ENCODE measurements around the gene LIN7A. TPM values are rescaled to one million over a fixed set of nuclear protein-coding genes. Genes with fewer than 3 reads are reported as not detected.
"Not testable (repeated sequence)": the region's sequence is repeated elsewhere in the genome, so short reads cannot be mapped to it uniquely, and the experiment has no call there.

Gene LIN7A
- total RNA-seq, 4 donors from 2014 or later = 6.6 to 50.6 (median 11.9) TPM

DNA sequence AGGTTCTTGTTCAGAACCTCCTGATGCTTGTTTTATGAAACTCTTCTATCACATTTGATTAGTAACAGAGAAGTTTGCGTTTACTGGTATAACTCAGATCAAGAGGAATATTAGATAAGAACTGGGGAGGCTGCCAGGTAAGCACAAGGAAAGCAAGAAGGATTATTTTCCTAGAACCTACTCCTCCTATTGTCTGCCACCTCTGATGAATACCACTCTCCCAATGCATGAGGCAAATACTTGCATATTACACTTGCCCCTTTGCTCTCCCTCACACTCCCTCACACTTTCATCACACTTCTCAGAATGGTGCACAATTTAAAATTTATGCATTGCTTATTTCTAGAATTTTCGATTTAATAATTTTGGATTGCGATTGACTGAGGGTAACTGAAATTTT lies 43.6 kb downstream of the LIN7A start:
- H3K27me3 ChIP-seq = no peaks in the 10 kb centered on the region
- ATAC-seq = no peak
- TF ChIP-seq EP300 (IDR thresholded peaks at IDR 0.05) (no peak), POLR2AphosphoS5 (IDR thresholded peaks at IDR 0.05) (no peak), POLR2A (IDR thresholded peaks at IDR 0.05) (no peak)
- TF ChIP-seq, protein P1, sequence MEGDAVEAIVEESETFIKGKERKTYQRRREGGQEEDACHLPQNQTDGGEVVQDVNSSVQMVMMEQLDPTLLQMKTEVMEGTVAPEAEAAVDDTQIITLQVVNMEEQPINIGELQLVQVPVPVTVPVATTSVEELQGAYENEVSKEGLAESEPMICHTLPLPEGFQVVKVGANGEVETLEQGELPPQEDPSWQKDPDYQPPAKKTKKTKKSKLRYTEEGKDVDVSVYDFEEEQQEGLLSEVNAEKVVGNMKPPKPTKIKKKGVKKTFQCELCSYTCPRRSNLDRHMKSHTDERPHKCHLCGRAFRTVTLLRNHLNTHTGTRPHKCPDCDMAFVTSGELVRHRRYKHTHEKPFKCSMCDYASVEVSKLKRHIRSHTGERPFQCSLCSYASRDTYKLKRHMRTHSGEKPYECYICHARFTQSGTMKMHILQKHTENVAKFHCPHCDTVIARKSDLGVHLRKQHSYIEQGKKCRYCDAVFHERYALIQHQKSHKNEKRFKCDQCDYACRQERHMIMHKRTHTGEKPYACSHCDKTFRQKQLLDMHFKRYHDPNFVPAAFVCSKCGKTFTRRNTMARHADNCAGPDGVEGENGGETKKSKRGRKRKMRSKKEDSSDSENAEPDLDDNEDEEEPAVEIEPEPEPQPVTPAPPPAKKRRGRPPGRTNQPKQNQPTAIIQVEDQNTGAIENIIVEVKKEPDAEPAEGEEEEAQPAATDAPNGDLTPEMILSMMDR (IDR thresholded peaks at IDR 0.05) = no peak
- H3K27ac ChIP-seq = no peak overlapping the region
- no peak overlapping the region for H3K4me3 ChIP-seq
- no peaks in the 10 kb centered on the region for H3K4me1 ChIP-seq
- 68 to 75% methylated on average over 1 to 3 of the region's 3 CpGs for WGBS, 2 donors (ENCODE audit: low coverage in 1 of 2)
- no peaks in the 10 kb centered on the region for H3K9me3 ChIP-seq
- H3K36me3 ChIP-seq = no peaks in the 10 kb centered on the region

DNA sequence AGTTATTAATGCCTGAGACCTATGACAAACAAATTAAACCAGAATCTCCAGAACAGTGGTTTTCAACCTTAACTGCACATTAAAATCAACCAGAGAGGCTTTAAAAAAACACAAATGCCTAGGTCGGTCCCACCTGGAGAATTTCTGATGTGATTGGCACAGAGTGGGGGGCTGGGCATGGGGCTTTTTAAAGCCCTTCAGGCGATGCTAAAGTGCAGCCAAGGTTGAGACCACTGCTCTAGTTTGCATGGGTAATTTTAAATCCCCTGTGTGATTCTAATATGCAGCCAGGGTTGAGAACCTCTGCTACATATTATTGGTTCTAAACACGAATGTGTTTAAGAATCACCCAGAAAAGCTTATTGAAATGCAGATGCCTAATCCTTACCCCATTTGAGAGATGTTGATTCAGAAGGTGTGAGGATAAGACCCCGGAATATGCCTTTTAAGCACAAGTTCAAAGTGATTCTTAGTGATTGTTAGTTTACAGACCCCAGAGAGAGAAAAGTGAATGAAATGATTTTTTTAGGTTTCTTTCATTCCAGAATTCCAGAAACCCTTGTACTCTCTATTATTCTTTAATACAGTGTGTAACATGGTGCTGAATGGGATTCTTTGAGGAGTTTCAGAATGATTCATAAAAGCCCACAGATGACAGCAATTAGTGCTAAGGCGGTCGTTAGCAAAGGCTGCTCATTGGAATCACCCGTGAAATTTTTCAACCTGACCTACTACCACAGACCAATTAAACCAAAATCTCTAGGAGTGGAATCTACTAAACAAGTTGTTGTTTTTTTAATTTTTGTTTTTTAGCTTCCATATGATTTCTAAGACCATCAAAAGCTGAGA lies 44.9 kb downstream of the LIN7A start:
- H3K36me3 ChIP-seq = peaks cover 0 to 5% of the 10 kb centered on the region in 2 donors
- no peaks in the 10 kb centered on the region for H3K4me1 ChIP-seq
- TF ChIP-seq POLR2AphosphoS5 (IDR thresholded peaks at IDR 0.05) = no peak
- H3K4me3 ChIP-seq = no peak overlapping the region
- H3K27ac ChIP-seq = no peak overlapping the region
- H3K9me3 ChIP-seq = no peaks in the 10 kb centered on the region
- 78% methylated on average over 6 to 7 of the region's 7 CpGs for WGBS, 2 donors (ENCODE audit: low coverage in 1 of 2)
- no peak for ATAC-seq
- no peaks in the 10 kb centered on the region for H3K27me3 ChIP-seq

DNA sequence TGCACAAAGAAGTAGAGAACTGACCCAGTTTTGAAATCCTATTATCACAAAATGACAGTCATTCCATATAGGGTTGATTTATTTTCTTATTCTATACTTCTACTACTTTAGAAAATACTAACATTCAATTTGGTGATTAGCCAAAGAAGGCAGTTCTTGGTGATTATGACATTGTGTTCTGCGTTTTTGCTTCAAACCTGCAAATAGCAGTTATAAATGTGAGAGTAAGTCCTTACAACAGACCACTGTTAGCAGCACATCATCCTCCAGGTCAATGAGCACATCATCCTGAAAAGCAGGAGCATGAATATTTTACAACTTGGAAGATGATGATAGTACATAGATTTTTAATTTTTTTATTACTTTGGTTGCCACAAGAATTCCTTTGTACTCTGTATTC lies 53.1 kb downstream of the LIN7A start:
- H3K4me3 ChIP-seq = no peak overlapping the region
- ATAC-seq = no peak
- 91 to 100% methylated on average over 1 of the region's 1 CpG for WGBS, 2 donors (ENCODE audit: low coverage in 1 of 2)
- H3K27ac ChIP-seq = no peak overlapping the region
- TF ChIP-seq POLR2A (IDR thresholded peaks at IDR 0.05) (no peak), EP300 (IDR thresholded peaks at IDR 0.05) (no peak), POLR2AphosphoS5 (IDR thresholded peaks at IDR 0.05) (no peak)
- TF ChIP-seq, protein P1 (IDR thresholded peaks at IDR 0.05) = no peak
- no peaks in the 10 kb centered on the region for H3K27me3 ChIP-seq
- no peaks in the 10 kb centered on the region for H3K9me3 ChIP-seq
- peaks cover 0 to 7% of the 10 kb centered on the region in 2 donors for H3K36me3 ChIP-seq
- H3K4me1 ChIP-seq = peaks cover 0 to 9% (median 0%) of the 10 kb centered on the region in 3 donors

DNA sequence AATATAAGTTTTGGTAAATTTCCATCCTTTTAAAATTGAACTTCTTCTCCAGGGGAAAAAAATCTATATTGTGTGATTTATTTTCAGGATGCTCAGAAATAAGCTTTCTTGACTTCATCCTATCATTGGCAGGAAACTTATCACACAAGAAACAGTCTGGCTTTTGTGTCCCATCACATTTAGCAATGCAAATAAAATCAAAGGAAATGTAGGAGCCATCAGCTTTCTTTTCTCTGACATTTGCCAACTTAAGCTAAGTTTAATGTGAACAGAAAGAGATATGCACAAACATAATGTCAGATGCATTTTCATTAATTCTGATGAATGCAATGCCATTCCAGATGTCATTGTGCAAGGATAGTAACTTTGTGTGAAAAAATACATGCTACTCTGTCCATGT lies 56.6 kb downstream of the LIN7A start:
- H3K27ac ChIP-seq = no peak overlapping the region

DNA sequence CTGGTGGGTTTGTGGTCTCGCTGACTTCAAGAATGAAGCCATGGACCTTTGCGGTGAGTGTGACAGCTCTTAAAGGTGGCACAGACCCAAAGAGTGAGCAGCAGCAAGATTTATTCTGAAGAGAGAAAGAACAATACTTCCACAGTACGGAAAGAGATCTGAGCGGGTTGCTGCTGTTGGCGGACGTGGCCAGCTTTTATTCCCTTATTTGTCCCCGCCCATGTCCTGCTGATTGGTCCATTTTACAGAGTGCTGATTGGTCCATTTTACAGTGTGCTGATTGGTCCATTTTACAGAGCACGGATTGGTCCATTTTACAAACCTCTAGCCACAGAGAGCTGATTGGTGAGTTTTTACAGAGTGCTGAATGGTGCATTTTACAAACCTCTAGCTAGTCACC lies 59.3 kb downstream of the LIN7A start:
- H3K4me1 ChIP-seq = peaks cover 0 to 30% (median 0%) of the 10 kb centered on the region in 3 donors
- H3K36me3 ChIP-seq, ATAC-seq, H3K9me3 ChIP-seq, H3K27me3 ChIP-seq: not testable (repeated sequence)
- peak overlapping the region in 1 of 2 donors; percentile 22 for H3K4me3 ChIP-seq
- peak; percentile 32 for TF ChIP-seq POLR2AphosphoS5 (IDR thresholded peaks at IDR 0.05)
- 46 to 72% methylated on average over 8 of the region's 8 CpGs for WGBS, 2 donors (ENCODE audit: low coverage in 1 of 2)
- peak overlapping the region; percentile 57 to 78 (median 68) for H3K27ac ChIP-seq

More for the DNA sequence above, 56.6 kb downstream of the LIN7A start:
- Histone ChIP-seq H3K27me3 (no peaks in the 10 kb centered on the region), H3K36me3 (no peaks in the 10 kb centered on the region), H3K4me1 (peaks cover 0 to 30% (median 0%) of the 10 kb centered on the region in 3 donors), H3K4me3 (no peak overlapping the region), H3K9me3 (no peaks in the 10 kb centered on the region)
- no peak for ATAC-seq
- TF ChIP-seq POLR2AphosphoS5 (IDR thresholded peaks at IDR 0.05) = no peak
- TF ChIP-seq EP300 (IDR thresholded peaks at IDR 0.05) = no peak
- TF ChIP-seq, protein P1 (IDR thresholded peaks at IDR 0.05) = no peak
- no peak for TF ChIP-seq POLR2A (IDR thresholded peaks at IDR 0.05)

DNA sequence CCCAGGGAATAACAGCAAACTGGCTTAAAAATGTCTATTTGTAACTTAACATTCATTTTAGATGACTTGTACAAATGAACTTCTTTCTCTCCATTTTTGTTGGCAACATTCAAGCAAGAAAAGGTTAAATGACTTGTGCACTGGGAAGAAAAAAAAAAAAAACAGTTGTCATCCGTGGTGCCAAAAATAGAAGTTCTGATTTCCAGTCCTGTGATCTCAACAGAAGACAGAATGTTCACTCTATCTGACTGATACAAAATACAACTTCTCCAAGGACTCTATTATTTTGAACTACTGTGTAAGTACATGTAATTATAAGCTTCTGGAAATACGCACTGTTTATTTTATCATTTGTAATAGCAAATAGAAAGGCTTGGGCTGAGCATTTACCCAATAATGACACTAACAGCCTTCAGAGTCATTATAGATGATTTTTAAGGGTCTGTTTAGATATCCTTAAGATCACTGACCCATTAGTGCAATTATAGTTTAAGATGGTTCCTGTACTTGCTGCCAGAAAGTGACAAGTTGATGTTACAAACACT lies 59.9 kb downstream of the LIN7A start:
- Histone ChIP-seq H3K9me3 (no peaks in the 10 kb centered on the region), H3K36me3 (no peaks in the 10 kb centered on the region), H3K27ac (peak overlapping the region; percentile 57 to 78 (median 68)), H3K4me1 (peaks cover 0 to 30% (median 0%) of the 10 kb centered on the region in 3 donors), H3K27me3 (no peaks in the 10 kb centered on the region), H3K4me3 (peak overlapping the region in 1 of 2 donors; percentile 22)
- TF ChIP-seq POLR2AphosphoS5 (IDR thresholded peaks at IDR 0.05) (peak; percentile 80), POLR2A (IDR thresholded peaks at IDR 0.05) (no peak)
- WGBS, 2 donors (ENCODE audit: low coverage in 1 of 2) = 3 to 10% methylated on average over 2 of the region's 2 CpGs
- ATAC-seq = peak; percentile 46

Measured in gastroesophageal sphincter (tissue), 4 donors.